Central memory CD8-positive, alpha-beta T cell (primary cell): ENCODE measurements around the gene TARDBP.

Source experiments
- ATAC-seq: fragments of 150-1000 bp; cut with Tn5 transposase; replicated peaks from 2 replicates; pipeline ENCODE4 v1.10.0; 2022; ENCODE audit warnings: mild to moderate bottlenecking, moderate FRiP score, moderate number of reproducible peaks; ENCODE audit not compliant: poor library complexity, severe bottlenecking; ENCODE audit errors: extremely low read depth
- DNase-seq, 2 donors: peaks; one replicate each; pipeline ENCODE4 v3.0.0; 2021; ENCODE audit warnings: low spot score in 2 of 2
- H3K27ac Mint-ChIP-seq: one replicate; pipeline ENCODE4 v1.8.0; 2022; ENCODE audit warnings: low read depth, mild to moderate bottlenecking, moderate library complexity, mixed read lengths
- H3K27me3 Mint-ChIP-seq: one replicate; pipeline ENCODE4 v1.8.0; 2022; ENCODE audit warnings: mixed read lengths
- H3K36me3 Mint-ChIP-seq: one replicate; pipeline ENCODE4 v1.8.0; 2022; ENCODE audit warnings: mild to moderate bottlenecking, moderate library complexity, mixed read lengths; ENCODE audit not compliant: insufficient read depth
- H3K4me1 Mint-ChIP-seq: one replicate; pipeline ENCODE4 v1.8.0; 2022; ENCODE audit warnings: mixed read lengths
- H3K4me3 Mint-ChIP-seq: one replicate; pipeline ENCODE4 v1.8.0; 2022; ENCODE audit warnings: mild to moderate bottlenecking, moderate library complexity, mixed read lengths
- H3K9me3 Mint-ChIP-seq: one replicate; pipeline ENCODE4 v1.8.0; 2022; ENCODE audit warnings: mixed read lengths

TARDBP gene

DNA sequence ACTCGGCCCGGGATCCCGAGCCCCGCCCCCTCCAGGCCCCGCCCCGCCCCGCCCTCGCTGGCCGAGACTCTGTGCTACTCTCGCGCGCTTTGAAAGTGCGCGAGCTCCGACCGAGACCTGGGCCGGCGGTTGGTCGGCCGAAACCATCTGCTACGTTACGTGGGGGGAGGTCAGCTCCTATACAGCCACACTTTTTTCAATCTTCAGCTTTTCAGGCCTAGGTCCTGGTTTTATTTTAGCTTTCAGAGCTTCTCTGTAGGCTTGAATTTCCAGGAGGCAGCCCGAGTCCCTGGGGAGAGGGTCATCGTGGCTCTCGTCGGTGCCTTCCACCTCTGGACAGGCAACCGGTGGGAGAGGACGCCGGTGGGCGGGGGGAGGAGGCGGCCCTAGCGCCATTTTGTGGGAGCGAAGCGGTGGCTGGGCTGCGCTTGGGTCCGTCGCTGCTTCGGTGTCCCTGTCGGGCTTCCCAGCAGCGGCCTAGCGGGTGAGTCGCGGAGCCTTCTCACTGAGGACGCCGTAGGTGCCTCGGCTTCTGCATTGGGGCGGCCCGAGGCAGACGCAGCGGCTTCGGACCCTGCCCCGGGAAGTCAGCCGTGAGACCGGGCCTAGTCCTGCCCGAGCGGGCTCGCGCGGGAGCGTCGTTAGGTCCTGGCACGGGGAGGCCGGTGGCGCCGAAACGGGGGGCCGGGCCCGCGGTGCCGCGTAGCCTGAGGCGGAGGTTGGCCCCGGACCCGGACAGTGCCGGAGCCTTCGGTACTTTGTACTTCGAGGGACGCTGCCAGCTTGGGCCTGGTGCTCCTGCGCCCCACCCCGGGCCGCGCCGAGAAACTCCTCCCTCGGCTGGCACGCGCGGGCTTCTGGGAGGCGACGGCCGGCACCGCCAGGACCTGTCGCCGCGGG, at the start of gene TARDBP:
TARDBP (plus strand) TSS at position 395 of the 900 bp plus-strand sequence. CDS start 1,074 bp downstream, outside the sequence.
- peaks cover 52% of the 10 kb centered on the region for H3K36me3 Mint-ChIP-seq
- peak; percentile 87 to 88 for DNase-seq
- H3K27ac Mint-ChIP-seq = peak within 1 kb of the TSS; percentile 95
- peak; percentile 88 for ATAC-seq
- H3K4me3 Mint-ChIP-seq = peak within 1 kb of the TSS; percentile 84
- H3K9me3 Mint-ChIP-seq = no peaks in the 10 kb centered on the region
- H3K4me1 Mint-ChIP-seq = peaks cover 11% of the 10 kb centered on the region
- H3K27me3 Mint-ChIP-seq = no peaks in the 10 kb centered on the region

- Mint-ChIP-seq H3K27ac (peak overlapping the region; percentile 68), H3K36me3 (peaks cover 2% of the 10 kb centered on the region), H3K4me1 (peaks cover 12% of the 10 kb centered on the region), H3K4me3 (no peak overlapping the region), H3K27me3 (peaks cover 66% of the 10 kb centered on the region), H3K9me3 (no peaks in the 10 kb centered on the region)
- DNase-seq (no peak), ATAC-seq (peak; percentile 45)
These were observed 46.8 kb upstream of the TARDBP start for GRCh38 chr1:10965546-10966226.

GRCh38 chr1:10967090-10967489, 45.4 kb upstream of the TARDBP start:
- Mint-ChIP-seq H3K4me1 (peaks cover 12% of the 10 kb centered on the region), H3K27ac (no peak overlapping the region), H3K9me3 (no peaks in the 10 kb centered on the region), H3K36me3 (peaks cover 2% of the 10 kb centered on the region), H3K27me3 (peaks cover 53% of the 10 kb centered on the region), H3K4me3 (no peak overlapping the region)
- ATAC-seq (no peak), DNase-seq (no peak)

- no peak for ATAC-seq
- H3K27me3 Mint-ChIP-seq = peaks cover 43% of the 10 kb centered on the region
- H3K27ac Mint-ChIP-seq = no peak overlapping the region
- DNase-seq = no peak
- no peaks in the 10 kb centered on the region for H3K9me3 Mint-ChIP-seq
- H3K36me3 Mint-ChIP-seq = peaks cover 2% of the 10 kb centered on the region
- peaks cover 12% of the 10 kb centered on the region for H3K4me1 Mint-ChIP-seq
- H3K4me3 Mint-ChIP-seq = no peak overlapping the region
These were observed 44.0 kb upstream of the TARDBP start for GRCh38 chr1:10968411-10968826.

DNA sequence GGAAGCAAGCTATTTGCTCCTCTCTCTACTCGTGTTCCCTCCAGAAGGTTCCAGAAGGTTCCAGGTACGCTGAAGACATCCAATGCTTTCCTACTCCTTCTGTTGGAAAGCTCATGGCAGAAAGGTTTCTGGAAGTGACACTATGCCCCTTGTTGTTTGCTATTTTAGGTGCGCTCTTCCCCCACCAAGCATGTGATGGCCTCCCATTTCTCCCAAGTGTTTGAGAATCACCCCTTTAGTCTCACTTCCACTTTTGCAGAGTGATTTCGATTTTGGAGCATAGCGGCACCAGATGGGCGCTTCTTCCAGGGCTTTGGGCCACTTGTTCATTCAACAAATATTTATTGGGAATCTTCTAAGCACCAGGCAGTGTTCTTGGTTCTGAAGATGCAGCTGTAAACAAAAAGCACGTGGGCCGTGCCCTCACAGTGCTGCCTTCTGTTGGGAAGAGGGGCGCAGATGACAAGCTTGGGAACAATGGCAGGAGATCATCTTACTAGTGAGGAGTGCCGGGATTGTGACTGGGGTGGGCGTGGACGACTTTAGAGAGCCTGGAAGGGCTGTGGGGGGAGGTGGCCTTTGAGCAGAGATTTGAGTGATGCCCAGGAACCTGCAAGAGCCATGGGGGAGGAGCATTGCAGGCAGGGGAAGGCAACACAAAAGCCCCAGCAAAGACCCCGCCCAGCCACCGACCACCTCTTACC, 43.0 kb upstream of the TARDBP start:
- Mint-ChIP-seq H3K27ac (peak overlapping the region; percentile 9), H3K36me3 (peaks cover 2% of the 10 kb centered on the region), H3K27me3 (peaks cover 33% of the 10 kb centered on the region), H3K4me1 (peaks cover 12% of the 10 kb centered on the region), H3K9me3 (no peaks in the 10 kb centered on the region), H3K4me3 (no peak overlapping the region)
- DNase-seq (no peak), ATAC-seq (no peak)

DNA sequence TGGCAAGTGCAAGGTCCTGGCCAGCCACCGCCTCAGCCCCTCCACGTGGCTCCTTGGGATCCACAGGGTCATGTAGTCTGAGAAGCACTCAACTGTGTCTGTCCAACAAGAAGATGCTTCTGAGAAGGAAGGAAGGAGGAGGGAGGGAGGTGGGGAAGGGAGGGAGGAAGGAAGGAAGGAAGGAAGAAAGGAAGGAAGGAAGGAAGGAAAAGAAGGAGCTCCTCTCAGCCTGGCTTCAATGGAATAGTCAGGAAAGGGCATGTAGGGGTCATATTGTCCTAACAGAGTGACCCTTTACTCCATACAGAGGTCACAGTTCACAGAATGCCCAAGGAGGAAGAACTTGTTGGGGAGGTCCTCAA, 42.5 kb upstream of the TARDBP start:
- Mint-ChIP-seq H3K4me3 (no peak overlapping the region), H3K9me3 (no peaks in the 10 kb centered on the region), H3K27me3 (peaks cover 28% of the 10 kb centered on the region), H3K36me3 (peaks cover 2% of the 10 kb centered on the region), H3K4me1 (peaks cover 9% of the 10 kb centered on the region), H3K27ac (peak overlapping the region; percentile 9)
- ATAC-seq = no peak
- no peak for DNase-seq

GRCh38 chr1:10973552-10973951, 38.9 kb upstream of the TARDBP start:
- peaks cover 2% of the 10 kb centered on the region for H3K36me3 Mint-ChIP-seq
- DNase-seq = no peak
- no peak overlapping the region for H3K27ac Mint-ChIP-seq

DNA sequence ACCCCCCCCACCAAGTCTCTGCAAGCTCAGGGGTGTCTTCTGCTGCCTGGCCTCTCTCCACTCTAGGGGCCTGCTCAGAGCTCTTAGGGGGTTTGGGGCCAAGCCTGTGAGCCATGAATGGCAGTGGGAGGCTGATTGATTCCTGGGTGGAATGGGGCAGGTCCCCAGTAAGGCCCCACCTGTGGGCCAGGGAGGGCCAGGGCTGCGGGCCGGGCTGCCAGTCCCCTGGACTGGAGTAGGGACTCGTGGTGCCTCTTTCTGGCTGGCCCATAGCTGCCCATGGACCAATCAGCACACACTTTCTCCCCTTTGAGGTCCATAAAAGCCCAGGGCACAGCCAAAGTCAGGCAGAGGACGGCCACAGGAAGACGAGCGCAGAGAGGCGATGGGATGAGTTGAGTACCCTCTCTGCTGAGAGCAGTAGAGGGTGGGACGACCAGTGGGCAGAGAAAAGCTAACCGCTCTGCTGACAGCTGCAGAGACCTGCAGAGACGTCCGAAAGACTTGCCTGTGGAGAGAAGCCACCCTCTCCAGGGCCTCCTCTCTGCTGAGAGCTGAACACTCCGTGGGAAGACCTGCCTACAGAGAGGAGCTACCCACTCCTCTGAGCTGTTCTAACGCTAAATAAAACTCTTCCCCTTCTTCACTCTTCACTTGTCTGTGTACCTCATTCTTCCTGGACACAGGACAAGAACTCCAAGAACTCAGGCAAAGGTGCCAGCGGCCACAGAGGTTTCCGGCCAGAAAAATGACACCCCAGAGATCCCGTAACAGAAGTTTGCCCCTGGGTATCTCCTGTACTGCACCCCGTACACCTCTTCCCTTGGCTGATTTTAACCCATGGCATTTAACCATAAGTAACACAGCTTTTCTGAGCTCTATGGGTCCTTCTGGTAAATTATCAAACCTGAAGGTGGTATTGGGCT, 38.2 kb upstream of the TARDBP start:
- Mint-ChIP-seq H3K36me3 (peaks cover 2% of the 10 kb centered on the region), H3K27ac (no peak overlapping the region), H3K9me3 (no peaks in the 10 kb centered on the region), H3K4me3 (no peak overlapping the region), H3K27me3 (peaks cover 28% of the 10 kb centered on the region), H3K4me1 (no peaks in the 10 kb centered on the region)
- DNase-seq (no peak), ATAC-seq (no peak)

More at GRCh38 chr1:10973552-10973951, 38.9 kb upstream of the TARDBP start:
- ATAC-seq = no peak
- H3K4me3 Mint-ChIP-seq = no peak overlapping the region
- H3K9me3 Mint-ChIP-seq = no peaks in the 10 kb centered on the region
- H3K4me1 Mint-ChIP-seq = no peaks in the 10 kb centered on the region
- H3K27me3 Mint-ChIP-seq = peaks cover 26% of the 10 kb centered on the region

DNA sequence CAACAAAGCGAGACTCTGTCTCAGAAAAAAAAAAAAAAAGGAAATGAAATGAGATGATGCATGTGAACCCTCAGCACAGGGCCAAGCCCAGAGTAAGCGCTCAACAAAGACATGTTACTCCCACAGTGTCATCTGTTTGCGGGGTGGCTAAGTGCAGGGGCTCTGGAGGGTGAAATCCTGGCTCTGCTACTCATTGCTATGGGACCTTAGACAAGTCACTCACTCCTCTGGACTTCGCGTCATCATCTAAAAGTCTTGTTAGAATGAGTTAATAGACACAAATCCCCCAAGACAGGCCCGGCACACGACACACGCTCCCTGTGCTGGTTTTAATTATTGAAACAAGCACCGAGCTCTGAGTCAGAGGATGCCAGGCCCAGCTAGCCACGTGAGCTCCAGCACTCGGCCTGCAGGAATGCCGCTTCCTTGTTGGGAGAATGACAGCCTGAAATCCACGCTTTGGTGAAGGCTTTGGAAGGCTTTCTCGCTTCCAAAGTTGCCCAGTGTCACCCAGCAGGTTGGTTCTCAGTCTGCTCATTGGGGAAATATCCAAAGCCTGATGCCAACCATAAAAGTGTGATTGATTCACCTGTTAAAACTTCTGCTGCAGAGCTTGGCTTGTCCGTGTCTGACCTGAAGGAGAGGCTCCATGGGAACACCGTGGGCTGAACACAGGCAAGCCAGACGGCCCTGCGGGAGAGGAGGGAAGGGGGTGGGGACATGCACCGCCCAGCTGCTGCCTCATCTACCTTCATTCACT, 36.7 kb upstream of the TARDBP start:
- Mint-ChIP-seq H3K4me3 (no peak overlapping the region), H3K27me3 (peaks cover 34% of the 10 kb centered on the region), H3K36me3 (peaks cover 2% of the 10 kb centered on the region), H3K27ac (no peak overlapping the region), H3K4me1 (no peaks in the 10 kb centered on the region), H3K9me3 (no peaks in the 10 kb centered on the region)
- no peak for ATAC-seq
- DNase-seq = no peak

DNA sequence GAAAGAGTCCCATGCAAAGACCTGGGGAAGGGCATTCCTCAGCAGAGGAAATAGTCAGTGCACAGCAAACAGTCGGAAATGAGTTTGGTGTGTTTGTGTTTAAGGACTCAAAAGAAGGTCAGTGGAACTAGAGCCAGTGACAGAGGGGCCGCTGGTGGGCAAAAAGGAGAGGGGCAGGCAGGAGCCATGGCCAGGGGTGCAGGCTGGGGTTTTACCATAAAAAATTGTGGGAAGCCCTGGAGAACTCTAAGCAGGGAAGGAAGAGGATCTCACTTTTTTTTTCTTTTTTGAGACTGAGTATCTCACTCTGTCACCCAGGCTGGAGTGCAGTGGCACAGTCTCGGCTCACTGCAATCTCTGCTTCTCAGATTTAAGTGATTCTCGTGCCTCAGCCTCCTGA, 33.7 kb upstream of the TARDBP start:
- H3K27ac Mint-ChIP-seq = no peak overlapping the region
- no peak overlapping the region for H3K4me3 Mint-ChIP-seq

GRCh38 chr1:10979483-10979920, 33.0 kb upstream of the TARDBP start:
- no peaks in the 10 kb centered on the region for H3K9me3 Mint-ChIP-seq
- peaks cover 5% of the 10 kb centered on the region for H3K36me3 Mint-ChIP-seq
- peaks cover 51% of the 10 kb centered on the region for H3K27me3 Mint-ChIP-seq
- H3K4me1 Mint-ChIP-seq = no peaks in the 10 kb centered on the region
- DNase-seq (no peak), ATAC-seq (no peak)
- H3K27ac Mint-ChIP-seq = no peak overlapping the region
- no peak overlapping the region for H3K4me3 Mint-ChIP-seq

More for the DNA sequence above, 33.7 kb upstream of the TARDBP start:
- peaks cover 51% of the 10 kb centered on the region for H3K27me3 Mint-ChIP-seq
- no peaks in the 10 kb centered on the region for H3K9me3 Mint-ChIP-seq
- DNase-seq = no peak
- no peaks in the 10 kb centered on the region for H3K4me1 Mint-ChIP-seq
- peaks cover 3% of the 10 kb centered on the region for H3K36me3 Mint-ChIP-seq
- ATAC-seq = no peak
